ENCODE results near the gene GAPVD1. TPM values are rescaled to one million over a fixed set of nuclear protein-coding genes. Genes with fewer than 3 reads are reported as not detected.

GAPVD1 gene
- total and polyA plus RNA-seq, 10 of the 15 experiments (the other 5 are each of a cell fraction or from before 2014, with no cell fraction given): 4.3 to 36.6 (median 25.9) TPM

DNA sequence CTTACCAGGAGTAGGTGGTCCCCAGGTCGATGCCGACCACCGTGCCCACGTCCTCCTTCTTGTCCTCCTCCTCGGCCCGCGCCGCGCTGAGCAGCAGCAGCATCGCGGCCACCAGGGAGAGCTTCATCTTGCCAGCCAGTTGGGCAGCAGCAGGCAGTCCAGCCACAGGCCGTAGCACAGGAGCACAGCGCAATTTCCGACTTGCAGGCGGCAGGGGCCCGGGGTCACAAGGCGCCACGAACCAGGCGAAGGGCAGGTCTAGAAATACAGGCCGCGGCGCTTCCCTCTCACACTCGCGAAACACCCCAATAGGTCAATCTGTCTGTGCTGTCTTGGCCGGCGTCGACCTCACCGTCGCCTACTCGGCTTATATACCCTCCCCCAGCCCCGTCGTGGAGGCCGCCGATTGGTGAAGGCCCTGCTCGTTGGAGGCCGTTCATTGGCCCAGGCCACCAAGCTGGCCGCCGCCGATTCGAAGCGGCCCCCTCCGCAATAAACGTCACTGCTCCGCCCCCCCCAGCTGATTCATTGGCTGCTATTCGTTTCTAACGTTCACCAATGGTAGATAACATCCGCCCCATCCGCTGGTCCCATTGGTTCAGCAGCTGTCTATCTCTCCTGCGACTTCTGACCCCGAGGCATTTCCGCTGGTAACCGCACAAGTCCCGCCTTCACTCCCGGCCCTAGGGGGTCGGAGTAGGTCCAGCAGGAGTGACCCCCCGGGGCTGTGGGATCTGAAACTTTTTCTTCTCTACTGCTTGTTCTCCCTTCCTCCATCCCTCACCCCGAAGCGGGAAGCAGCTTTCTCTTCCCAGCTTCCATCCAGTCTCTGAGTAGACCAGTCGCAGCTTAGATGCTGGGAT is 20.4 kb upstream of the GAPVD1 start, which contains the start of gene HSPA5 (continued):
- TF ChIP-seq BCLAF1 (IDR thresholded peaks at IDR 0.05) (no peak), RB1 (IDR thresholded peaks at IDR 0.05; ENCODE audit: borderline replicate concordance) (peak; percentile 51; the same call in 1 of the 2 replicates), EED (IDR thresholded peaks at IDR 0.05; ENCODE audit: low read depth) (no peak; the same call in 1 of the 2 replicates), BMI1 (IDR thresholded peaks at IDR 0.05; ENCODE audit: borderline replicate concordance) (no peak), E2F4 (IDR thresholded peaks at IDR 0.05; ENCODE audit: low read depth, low read length) (0 out of 2 replicates have a peak, but pooled peaks have one; percentile 6), ZBTB4 (CRISPR knock-in tag; IDR thresholded peaks at IDR 0.05) (no peak), BCL11A (IDR thresholded peaks at IDR 0.05; ENCODE audit: low read depth, low read length) (no peak), CTCF (IDR thresholded peaks at IDR 0.05 in 2 of 3, conservative IDR thresholded peaks at IDR 0.05 in 1 of 3; ENCODE audit: control insufficient read depth in 2 of 3, extremely low read depth in 1 of 3, insufficient read depth in 1 of 3, low read depth in 3 of 3, low read length in 3 of 3) (0 out of 6 replicates have a peak, but pooled peaks of 1 of the 3 experiments have one; percentile 2), TBL1XR1 (IDR thresholded peaks at IDR 0.05; ENCODE audit: low read depth, low read length) (peak; percentile 75), MYB (IDR thresholded peaks at IDR 0.05; ENCODE audit: borderline replicate concordance, low read depth, low read length) (no peak), ZNF207 (IDR thresholded peaks at IDR 0.05; ENCODE audit: borderline replicate concordance) (0 out of 2 replicates have a peak, but pooled peaks have one; percentile 68), USF1 (IDR thresholded peaks at IDR 0.05; ENCODE audit: borderline replicate concordance, extremely low read length, insufficient read depth, low read depth, low read length) (no peak), MYC (IDR thresholded peaks at IDR 0.05; ENCODE audit: insufficient read depth, insufficient read length, insufficient replicate concordance, low read length, severe bottlenecking) (peak; percentile 47), ZSCAN29 (IDR thresholded peaks at IDR 0.05) (no peak), SMAD1 (IDR thresholded peaks at IDR 0.05; ENCODE audit: low read depth, partially characterized antibody) (peak; percentile 90), SPI1 (IDR thresholded peaks at IDR 0.05; ENCODE audit: borderline replicate concordance, insufficient read depth, low read depth, low read length) (no peak)
- TF ChIP-seq, protein P1, sequence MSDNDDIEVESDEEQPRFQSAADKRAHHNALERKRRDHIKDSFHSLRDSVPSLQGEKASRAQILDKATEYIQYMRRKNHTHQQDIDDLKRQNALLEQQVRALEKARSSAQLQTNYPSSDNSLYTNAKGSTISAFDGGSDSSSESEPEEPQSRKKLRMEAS (IDR thresholded peaks at IDR 0.05; ENCODE audit: low read depth, low read length): peak; percentile 64; the same call in 1 of the 2 replicates

Measured in GM12878 (cell line).